Measurements from ENCODE around the gene SPATA4. TPM values are rescaled to one million over a fixed set of nuclear protein-coding genes. Genes with fewer than 3 reads are reported as not detected.

SPATA4 gene
- total RNA-seq (2011; cell fraction: chromatin; rRNA removed; ENCODE audit: low replicate concordance), result not detected in 2 replicates
- not detected in 2 replicates for total RNA-seq (2011; cell fraction: nucleolus; rRNA removed)
- not detected in 2 replicates for total RNA-seq (2011; cell fraction: nucleoplasm; rRNA removed)
- total RNA-seq (2014; rRNA removed), result not detected in 2 replicates
- total RNA-seq (2014; rRNA removed; fragmentation: Illumina TruSeq; extraction: Trizol), result not detected in 2 replicates
- not detected in 2 replicates for total RNA-seq (2015; rRNA removed; fragmentation: Illumina TruSeq; extraction: Trizol)
- total RNA-seq (2021), result not detected in 2 replicates
- polyA plus RNA-seq (2011; rRNA removed), result not detected in 2 replicates
- not detected in 2 replicates for polyA plus RNA-seq (2011; cell fraction: cytosol; rRNA removed)
- not detected in 2 replicates for polyA plus RNA-seq (2011; cell fraction: nucleus; rRNA removed)
- polyA plus RNA-seq (2012), result not detected in 2 replicates
- not detected in 2 replicates for polyA plus RNA-seq (2014; fragmentation: Illumina TruSeq; extraction: Trizol)
- not detected for polyA plus RNA-seq (2014; fragmentation: Nextera tagmentation; extraction: Ambion mirVana)
- not detected in 2 replicates for polyA plus RNA-seq (2014; rRNA removed)
- not detected in 2 replicates for polyA minus RNA-seq (2011; rRNA and poly(A)+ RNA removed)
- not detected in 2 replicates for polyA minus RNA-seq (2011; cell fraction: cytosol; rRNA and poly(A)+ RNA removed)
- not detected in 2 replicates for polyA minus RNA-seq (2011; cell fraction: nucleus; rRNA and poly(A)+ RNA removed)
- Bru-seq, nascent RNA, result not detected
- BruChase-seq, experiment 1, labeled RNA remaining after a 2-hour chase, result not detected
- BruChase-seq, experiment 2, labeled RNA remaining after a 6-hour chase, result not detected
- long read RNA-seq, experiment 1, result 0 reads
- long read RNA-seq, experiment 2, result 0 reads
- long read RNA-seq, experiment 3, result 0 reads

- Histone ChIP-seq H4K20me1 (replicated peaks; ENCODE audit: control insufficient read depth, insufficient read depth, low read length) (no peaks in the 10 kb centered on the region), H3K9me3 (replicated peaks; ENCODE audit: control insufficient read depth, insufficient read depth, low read depth, low read length) (no peaks in the 10 kb centered on the region), H3K4me2 (ENCODE audit: insufficient read depth, low read length) (peak within 1 kb of the TSS; percentile 89), H2AFZ (ENCODE audit: low read depth, low read length) (peak within 1 kb of the TSS; percentile 97), H3K9me1 (ENCODE audit: control insufficient read depth, insufficient read depth, low read length) (no peaks in the 10 kb centered on the region), H3K27me3 (ENCODE audit: control insufficient read depth in 2 of 2, insufficient read depth in 2 of 2, low read length in 2 of 2) (peaks cover 5 to 12% of the 10 kb centered on the region in 2 experiments; a peak in 1 of 5 replicates), H3K36me3 (ENCODE audit: control insufficient read depth, insufficient read depth, low read length) (no peaks in the 10 kb centered on the region), H3K79me2 (ENCODE audit: control insufficient read depth, insufficient read depth, low read length) (no peaks in the 10 kb centered on the region), H3K4me3 (peak within 1 kb of the TSS; percentile 42), H3K4me1 (replicated peaks in 1 of 2; ENCODE audit: control insufficient read depth in 2 of 2, insufficient read depth in 2 of 2, low read length in 2 of 2) (peaks cover 0 to 8% of the 10 kb centered on the region in 2 experiments; a peak in 2 of 5 replicates), H3K27ac (ENCODE audit: extremely low read depth, low read depth, low read length) (no peak within 1 kb of the TSS; the same call in 2 of the 3 replicates), H3K9ac (ENCODE audit: insufficient read depth in 1 of 2, low read depth in 2 of 2, low read length in 2 of 2) (peak within 1 kb of the TSS; percentile 36 to 70)
- WGBS (ENCODE audit: insufficient coverage, low coverage, missing lambda C conversion rate), result 2% methylated on average over 30 of the region's 45 CpGs
- ATAC-seq, result peak; percentile 100
- peak; percentile 92 to 94 (median 94) for DNase-seq (ENCODE audit: extremely low read depth in 1 of 4, low spot score in 3 of 4)
- ChIA-PET CTCF (ENCODE audit: low intra/inter-chr PET ratio) (no interaction called here), POLR2A (interaction anchor here (0.6 to 0.9 kb wide), 3 partner anchors 17 to 1191 kb away, joined by 3 read pairs; no protein-coding TSS in a partner anchor)
- intact Hi-C loops (cut with micrococcal nuclease), result no loop called here
- TSS peak; percentile 89 for BruUV-seq (replicated peaks)
- in situ Hi-C loops (cut with MboI), result no loop called here
- FAIRE-seq, result peak; percentile 86
- peak in 1 of 2 experiments; percentile 61; a peak in 1 of 4 replicates for TF ChIP-seq CSDE1 (IDR thresholded peaks at IDR 0.05)
- no peak for TF ChIP-seq ZNF431 (CRISPR knock-in tag; IDR thresholded peaks at IDR 0.05)
- TF ChIP-seq ETV1 (tag; conservative IDR thresholded peaks at IDR 0.05; ENCODE audit: low read depth), result 0 out of 2 replicates have a peak, but pooled peaks have one; percentile 15
- peak; percentile 65 for TF ChIP-seq HCFC1 (IDR thresholded peaks at IDR 0.05; ENCODE audit: low read depth, low read length)
- peak; percentile 78 for TF ChIP-seq POLR2G (IDR thresholded peaks at IDR 0.05; ENCODE audit: low read depth, low read length)
- peak; percentile 96 to 97 for TF ChIP-seq NRF1 (conservative IDR thresholded peaks at IDR 0.05 in 1 of 2, IDR thresholded peaks at IDR 0.05 in 1 of 2)
- TF ChIP-seq PRPF4 (IDR thresholded peaks at IDR 0.05; ENCODE audit: insufficient read depth, low read depth, low read length, poor library complexity, severe bottlenecking), result no peak
- TF ChIP-seq POLR2B (IDR thresholded peaks at IDR 0.05; ENCODE audit: low read depth, partially characterized antibody), result peak; percentile 43
- TF ChIP-seq CHD2 (IDR thresholded peaks at IDR 0.05; ENCODE audit: low read depth, low read length), result 0 out of 2 replicates have a peak, but pooled peaks have one; percentile 14
- TF ChIP-seq RUNX1 (IDR thresholded peaks at IDR 0.05; ENCODE audit: low read depth), result no peak
- no peak for TF ChIP-seq ATF1 (CRISPR knock-in tag; IDR thresholded peaks at IDR 0.05)
- peak; percentile 50 for TF ChIP-seq ATF1 (tag; IDR thresholded peaks at IDR 0.05)
- peak; percentile 75 for TF ChIP-seq MEIS2 (IDR thresholded peaks at IDR 0.05; ENCODE audit: partially characterized antibody)
- peak; percentile 42; the same call in 1 of the 2 replicates for TF ChIP-seq SPI1 (IDR thresholded peaks at IDR 0.05; ENCODE audit: borderline replicate concordance, low read depth, low read length)
- no peak for TF ChIP-seq TCF7 (IDR thresholded peaks at IDR 0.05; ENCODE audit: borderline replicate concordance)
- no peak for TF ChIP-seq PBX2 (CRISPR knock-in tag; IDR thresholded peaks at IDR 0.05; ENCODE audit: low read depth)
- no peak for TF ChIP-seq PBX2 (tag; conservative IDR thresholded peaks at IDR 0.05; ENCODE audit: low read depth)
Measured at GRCh38 chr4:176195184-176195978, at the start of gene SPATA4. Gene SPATA4, minus strand, starts transcription at chr4:176195585. Its CDS starts 23 bp downstream, at chr4:176195562.

All from K562 (cell line).